NB4 (cell line): ENCODE measurements around the gene IL17RB.

ENCODE experiments used
- DNase-seq: peaks from one replicate; pipeline ENCODE4 v3.0.0; 2010; ENCODE audit warnings: low read depth
- H3K4me3 ChIP-seq: one replicate; pipeline ENCODE4 v1.5.1; 2011; ENCODE audit warnings: mild to moderate bottlenecking, low read depth, low read length, moderate library complexity
- MYC ChIP-seq: IDR thresholded peaks from 2 replicates; pipeline ENCODE4 v1.6.1; 2011; ENCODE audit warnings: low read depth, low read length
- POLR2A ChIP-seq: IDR thresholded peaks from 2 replicates; pipeline ENCODE4 v1.6.1; 2011; ENCODE audit warnings: mild to moderate bottlenecking; ENCODE audit not compliant: insufficient read length; ENCODE audit errors: extremely low read depth
- TF ChIP-seq, protein P1 (sequence below): IDR thresholded peaks from one replicate; pipeline ENCODE4 v1.5.1; 2012; ENCODE audit warnings: low read depth, low read length
- TF ChIP-seq, protein P2 (sequence below): IDR thresholded peaks from 2 replicates; pipeline ENCODE4 v1.6.1; 2011; ENCODE audit warnings: low read depth, low read length

IL17RB gene

DNA sequence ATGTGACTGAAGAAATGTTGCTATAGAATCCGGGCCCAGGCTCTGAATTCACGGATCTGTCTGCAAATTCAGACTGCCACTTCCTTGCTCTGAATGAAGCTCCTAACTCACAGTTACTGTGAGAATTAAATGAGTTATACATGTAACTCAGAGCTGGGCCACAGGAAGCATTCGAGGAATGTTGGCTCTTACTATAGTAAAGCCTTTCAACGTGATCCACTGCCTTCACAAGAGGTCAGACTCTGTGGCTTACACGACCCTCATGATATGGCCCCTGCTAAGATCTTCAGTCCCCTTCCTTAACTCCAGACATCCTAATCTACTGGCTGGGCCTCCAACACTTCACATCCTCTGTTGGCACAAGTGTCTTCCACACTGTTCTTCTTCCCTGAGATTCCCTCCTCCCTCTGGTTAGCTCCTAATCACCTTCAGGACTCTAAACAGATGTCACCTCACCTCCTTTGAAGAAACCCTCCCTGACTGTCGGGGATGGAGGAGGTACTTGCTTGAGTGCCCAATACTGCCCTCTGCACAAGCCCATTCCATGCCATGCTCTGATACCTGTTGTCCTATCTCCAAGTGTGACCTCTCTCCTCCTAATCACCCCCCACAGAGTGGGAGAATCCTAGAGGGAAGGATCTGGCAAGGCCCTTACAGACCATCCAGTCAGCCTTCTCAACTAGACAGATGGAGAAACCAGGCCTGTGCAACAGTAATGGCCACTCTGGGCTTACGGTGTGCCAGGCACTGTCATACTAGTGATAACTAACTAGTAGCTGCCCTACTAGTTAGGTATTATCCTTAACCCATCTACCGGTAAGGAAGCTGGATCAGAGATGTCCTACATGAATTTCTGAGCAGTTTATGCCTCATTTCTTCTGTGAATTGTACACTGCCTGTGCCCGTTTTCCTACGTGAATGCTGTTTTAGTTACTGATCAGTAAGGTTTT lies 34.3 kb downstream of the IL17RB start:
- no peak for DNase-seq
- TF ChIP-seq MYC, result no peak
- peak overlapping the region; percentile 80 for H3K4me3 ChIP-seq

DNA sequence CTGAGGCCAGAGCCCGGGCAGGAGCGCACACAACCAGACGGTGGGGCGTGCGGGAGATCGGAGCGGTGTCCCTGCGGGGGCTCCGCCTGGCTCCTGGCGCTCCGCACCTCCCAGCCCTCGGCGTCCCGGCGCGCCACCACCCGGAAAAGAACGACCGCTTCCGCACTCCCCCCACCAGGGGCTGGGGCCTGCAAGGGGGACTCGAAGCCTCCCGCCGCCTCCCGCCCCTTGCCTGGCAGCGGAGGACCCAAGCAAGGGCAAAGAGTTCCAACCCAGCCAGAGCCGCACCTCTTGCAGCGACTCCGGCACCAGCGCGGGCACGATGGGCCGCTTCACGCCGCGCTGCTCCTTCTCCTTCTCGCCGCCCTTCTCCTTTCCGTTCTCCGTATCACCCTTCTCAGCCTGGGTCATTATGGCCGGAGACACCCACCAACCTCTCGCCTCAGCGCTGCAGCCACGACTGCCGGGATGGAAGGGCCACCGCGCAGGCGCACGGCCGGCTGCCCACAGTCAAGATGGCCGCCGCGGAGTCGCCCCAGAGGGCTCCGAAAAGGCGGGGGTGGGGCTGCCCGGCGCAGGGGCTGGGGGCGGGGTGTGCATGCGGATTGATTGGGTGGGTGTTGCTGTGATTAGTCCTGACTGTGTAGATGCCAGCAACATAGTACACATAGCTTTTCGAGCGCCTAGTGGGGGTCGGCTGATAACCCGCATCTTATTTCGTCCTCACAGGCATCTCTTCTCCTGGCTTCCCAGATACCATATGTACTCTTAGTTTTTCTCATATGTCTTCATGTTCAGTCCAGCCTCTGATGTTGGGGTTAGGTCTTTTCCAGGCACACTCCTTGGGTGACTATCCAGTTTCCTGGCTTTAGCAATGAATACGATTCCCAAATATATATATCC lies 35.6 kb downstream of the IL17RB start, which contains the start of gene ACTR8:
TSS of gene ACTR8 (minus strand) at position 462 of the 903 bp plus-strand sequence. CDS start at position 411, 51 bp downstream.
- peak; percentile 89 for DNase-seq
- TF ChIP-seq MYC (0 out of 2 replicates have a peak, but pooled peaks have one; percentile 34), POLR2A (peak; percentile 80)
- TF ChIP-seq, protein P1, sequence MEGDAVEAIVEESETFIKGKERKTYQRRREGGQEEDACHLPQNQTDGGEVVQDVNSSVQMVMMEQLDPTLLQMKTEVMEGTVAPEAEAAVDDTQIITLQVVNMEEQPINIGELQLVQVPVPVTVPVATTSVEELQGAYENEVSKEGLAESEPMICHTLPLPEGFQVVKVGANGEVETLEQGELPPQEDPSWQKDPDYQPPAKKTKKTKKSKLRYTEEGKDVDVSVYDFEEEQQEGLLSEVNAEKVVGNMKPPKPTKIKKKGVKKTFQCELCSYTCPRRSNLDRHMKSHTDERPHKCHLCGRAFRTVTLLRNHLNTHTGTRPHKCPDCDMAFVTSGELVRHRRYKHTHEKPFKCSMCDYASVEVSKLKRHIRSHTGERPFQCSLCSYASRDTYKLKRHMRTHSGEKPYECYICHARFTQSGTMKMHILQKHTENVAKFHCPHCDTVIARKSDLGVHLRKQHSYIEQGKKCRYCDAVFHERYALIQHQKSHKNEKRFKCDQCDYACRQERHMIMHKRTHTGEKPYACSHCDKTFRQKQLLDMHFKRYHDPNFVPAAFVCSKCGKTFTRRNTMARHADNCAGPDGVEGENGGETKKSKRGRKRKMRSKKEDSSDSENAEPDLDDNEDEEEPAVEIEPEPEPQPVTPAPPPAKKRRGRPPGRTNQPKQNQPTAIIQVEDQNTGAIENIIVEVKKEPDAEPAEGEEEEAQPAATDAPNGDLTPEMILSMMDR, result no peak
- TF ChIP-seq, protein P2, sequence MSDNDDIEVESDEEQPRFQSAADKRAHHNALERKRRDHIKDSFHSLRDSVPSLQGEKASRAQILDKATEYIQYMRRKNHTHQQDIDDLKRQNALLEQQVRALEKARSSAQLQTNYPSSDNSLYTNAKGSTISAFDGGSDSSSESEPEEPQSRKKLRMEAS, result no peak; the same call in 1 of the 2 replicates
- H3K4me3 ChIP-seq, result peak within 1 kb of the TSS; percentile 80

DNA sequence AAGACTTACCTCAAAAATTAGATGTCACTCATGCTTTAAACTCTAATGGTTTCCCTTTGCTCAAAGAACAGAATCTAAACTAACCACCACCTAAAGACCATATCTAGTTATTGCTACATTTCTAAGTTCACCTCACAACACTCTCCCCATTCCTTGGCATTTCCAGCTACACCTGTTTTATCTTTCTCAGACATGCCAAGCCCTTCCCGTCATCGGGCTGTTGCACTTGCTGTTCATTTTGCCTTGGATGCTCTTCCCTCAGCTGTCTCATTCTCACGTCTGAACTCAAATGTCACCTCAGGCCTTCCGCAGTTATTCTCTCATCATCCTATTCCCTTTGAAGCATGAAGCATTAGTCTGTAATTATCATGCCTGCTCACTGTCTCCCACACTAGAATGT lies 36.6 kb downstream of the IL17RB start:
- H3K4me3 ChIP-seq, result no peak overlapping the region
- DNase-seq, result no peak
- no peak for TF ChIP-seq MYC
- no peak for TF ChIP-seq POLR2A
- TF ChIP-seq, protein P1, result no peak
- TF ChIP-seq, protein P2, result no peak

DNA sequence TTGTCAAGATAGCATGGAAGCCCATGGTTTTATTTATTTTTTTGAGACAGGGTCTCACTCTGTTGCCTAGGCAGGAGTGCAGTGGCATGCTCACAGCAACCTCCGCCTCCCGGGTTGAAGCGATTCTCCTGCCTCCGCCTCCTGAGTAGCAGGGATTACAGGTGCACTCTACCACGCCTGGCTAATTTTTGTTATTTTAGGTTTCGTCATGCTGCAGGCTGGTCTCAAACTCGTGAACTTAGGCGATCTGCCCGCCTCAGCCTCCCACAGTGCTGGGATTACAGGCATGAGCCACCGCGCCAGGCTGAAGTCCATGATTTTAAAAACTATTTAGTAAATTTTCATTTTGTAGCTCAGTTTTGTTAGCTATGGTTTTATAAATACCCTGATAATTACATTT lies 38.3 kb downstream of the IL17RB start:
- TF ChIP-seq MYC, result no peak
- TF ChIP-seq, protein P2, result no peak
- TF ChIP-seq POLR2A, result no peak
- TF ChIP-seq, protein P1, result no peak
- no peak overlapping the region for H3K4me3 ChIP-seq
- no peak for DNase-seq

DNA sequence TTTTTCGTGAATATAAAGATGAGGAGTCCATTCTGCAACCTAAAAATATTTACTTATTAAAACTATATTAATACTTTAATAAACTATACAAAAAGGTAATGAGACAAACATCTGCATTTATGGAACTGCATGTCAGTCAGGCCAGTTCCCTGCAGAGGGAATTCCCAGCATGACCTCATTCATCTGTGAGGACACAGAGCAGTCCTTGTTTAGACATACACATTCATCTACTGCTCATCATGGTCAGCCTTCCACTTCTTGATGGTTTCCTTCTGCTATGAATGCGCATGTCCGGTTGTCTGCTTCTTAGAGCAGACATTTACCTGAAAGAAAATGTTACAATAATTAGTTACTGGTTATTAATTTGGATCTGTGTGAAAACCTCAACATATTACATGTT lies 38.9 kb downstream of the IL17RB start:
- TF ChIP-seq MYC (no peak), POLR2A (no peak)
- TF ChIP-seq, protein P1, result no peak
- TF ChIP-seq, protein P2, result no peak
- no peak for DNase-seq
- no peak overlapping the region for H3K4me3 ChIP-seq
